Measurements from ENCODE around the gene POFUT1. TPM values are rescaled to one million over a fixed set of nuclear protein-coding genes. Genes with fewer than 3 reads are reported as not detected.
A peak's percentile ranks its signal among the peaks of the same experiment; 100 is the strongest.

The POFUT1 gene
- total RNA-seq, 3 donors from 2014 or later, result 85.6 to 113 (median 95.7) TPM

GRCh38 chr20:32208499-32209154, 947 bp downstream of the POFUT1 start:
- H3K4me3 Mint-ChIP-seq, result peak overlapping the region; percentile 90
- H3K4me1 Mint-ChIP-seq (ENCODE audit: low read depth), result peaks cover 61% of the 10 kb centered on the region
- H3K36me3 Mint-ChIP-seq (ENCODE audit: insufficient read depth), result peaks cover 58% of the 10 kb centered on the region
- no peak for DNase-seq
- ATAC-seq, result no peak
- no peaks in the 10 kb centered on the region for H3K27me3 Mint-ChIP-seq (ENCODE audit: low read depth)
- no peaks in the 10 kb centered on the region for H3K9me3 Mint-ChIP-seq

DNA sequence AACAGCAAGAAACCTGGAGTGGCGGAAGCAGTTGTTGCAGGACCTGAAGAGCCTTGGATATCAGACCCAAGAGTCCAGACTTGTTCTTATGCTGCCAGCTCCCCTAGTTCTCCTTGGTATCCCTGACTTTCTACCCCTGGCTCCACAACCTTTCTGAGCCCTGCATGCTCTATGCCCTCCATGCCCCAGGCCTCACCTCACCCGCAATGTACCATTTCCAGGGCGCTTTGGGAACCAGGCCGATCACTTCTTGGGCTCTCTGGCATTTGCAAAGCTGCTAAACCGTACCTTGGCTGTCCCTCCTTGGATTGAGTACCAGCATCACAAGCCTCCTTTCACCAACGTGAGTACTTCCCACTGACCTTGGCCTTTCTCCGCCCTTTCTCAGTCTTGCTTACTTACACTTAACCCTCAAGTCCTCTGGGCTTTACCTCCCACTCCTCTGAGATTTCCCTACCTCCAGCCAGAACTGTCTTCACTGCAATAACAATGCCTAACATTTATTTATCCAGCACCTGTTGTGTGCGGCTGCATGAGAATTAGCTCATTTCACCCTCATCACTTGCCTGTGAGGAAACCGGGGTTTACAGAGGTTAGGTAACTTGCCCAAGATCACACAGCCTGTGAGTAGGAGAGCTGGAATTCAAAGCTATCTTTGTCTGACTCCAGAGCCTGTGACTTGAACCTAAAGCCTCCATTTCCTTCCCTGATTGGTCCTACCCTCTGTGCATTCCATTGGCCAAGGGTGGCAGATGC, 2.3 kb downstream of the POFUT1 start:
- ATAC-seq (no peak), DNase-seq (no peak)
- Mint-ChIP-seq H3K9me3 (no peaks in the 10 kb centered on the region), H3K27me3 (ENCODE audit: low read depth) (no peaks in the 10 kb centered on the region), H3K36me3 (ENCODE audit: insufficient read depth) (peaks cover 50% of the 10 kb centered on the region), H3K4me1 (ENCODE audit: low read depth) (peaks cover 48% of the 10 kb centered on the region), H3K4me3 (peak overlapping the region; percentile 90)

- Mint-ChIP-seq H3K36me3 (ENCODE audit: insufficient read depth) (peaks cover 46% of the 10 kb centered on the region), H3K9me3 (no peaks in the 10 kb centered on the region), H3K4me1 (ENCODE audit: low read depth) (peaks cover 30% of the 10 kb centered on the region), H3K27me3 (ENCODE audit: low read depth) (no peaks in the 10 kb centered on the region), H3K4me3 (no peak overlapping the region)
- DNase-seq (no peak), ATAC-seq (no peak)
Measured at GRCh38 chr20:32213870-32214269, 6.2 kb downstream of the POFUT1 start.

DNA sequence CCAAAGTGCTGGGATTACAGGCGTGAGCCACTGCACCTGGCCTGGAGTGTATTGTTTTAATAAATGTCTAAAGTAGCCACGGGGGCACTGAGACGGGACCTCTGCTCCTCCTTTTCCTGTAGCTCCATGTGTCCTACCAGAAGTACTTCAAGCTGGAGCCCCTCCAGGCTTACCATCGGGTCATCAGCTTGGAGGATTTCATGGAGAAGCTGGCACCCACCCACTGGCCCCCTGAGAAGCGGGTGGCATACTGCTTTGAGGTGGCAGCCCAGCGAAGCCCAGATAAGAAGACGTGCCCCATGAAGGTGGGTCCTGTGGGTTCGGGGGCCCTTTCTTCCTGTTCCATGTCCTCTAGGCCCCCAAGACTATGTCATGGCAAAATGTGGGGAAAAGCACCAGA, 7.5 kb downstream of the POFUT1 start:
- Mint-ChIP-seq H3K36me3 (ENCODE audit: insufficient read depth) (peaks cover 47% of the 10 kb centered on the region), H3K27me3 (ENCODE audit: low read depth) (no peaks in the 10 kb centered on the region), H3K4me3 (no peak overlapping the region), H3K9me3 (no peaks in the 10 kb centered on the region), H3K4me1 (ENCODE audit: low read depth) (peaks cover 18% of the 10 kb centered on the region)
- ATAC-seq, result no peak
- no peak for DNase-seq

DNA sequence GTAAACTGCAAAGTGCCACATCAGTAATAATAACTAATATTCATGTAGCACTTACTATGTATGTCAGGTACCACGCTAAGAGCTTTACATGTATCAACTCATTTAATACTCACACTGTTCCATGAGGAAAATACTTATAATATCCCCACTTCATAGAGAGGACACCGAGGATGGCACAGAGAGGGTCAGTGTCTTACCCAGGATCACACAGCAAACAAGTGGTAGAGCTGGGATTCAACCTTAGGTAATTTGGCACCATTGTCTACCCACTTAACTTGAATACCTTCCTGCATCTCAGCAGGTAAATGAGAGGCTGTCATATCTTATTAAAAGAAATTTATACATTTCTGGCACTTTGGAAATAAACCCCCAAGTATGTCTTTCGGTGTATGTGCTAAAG, 8.0 kb downstream of the POFUT1 start:
- no peak overlapping the region for H3K4me3 Mint-ChIP-seq
- H3K4me1 Mint-ChIP-seq (ENCODE audit: low read depth), result peaks cover 12% of the 10 kb centered on the region
- no peaks in the 10 kb centered on the region for H3K9me3 Mint-ChIP-seq
- no peaks in the 10 kb centered on the region for H3K27me3 Mint-ChIP-seq (ENCODE audit: low read depth)
- peaks cover 46% of the 10 kb centered on the region for H3K36me3 Mint-ChIP-seq (ENCODE audit: insufficient read depth)
- DNase-seq (no peak), ATAC-seq (no peak)

DNA sequence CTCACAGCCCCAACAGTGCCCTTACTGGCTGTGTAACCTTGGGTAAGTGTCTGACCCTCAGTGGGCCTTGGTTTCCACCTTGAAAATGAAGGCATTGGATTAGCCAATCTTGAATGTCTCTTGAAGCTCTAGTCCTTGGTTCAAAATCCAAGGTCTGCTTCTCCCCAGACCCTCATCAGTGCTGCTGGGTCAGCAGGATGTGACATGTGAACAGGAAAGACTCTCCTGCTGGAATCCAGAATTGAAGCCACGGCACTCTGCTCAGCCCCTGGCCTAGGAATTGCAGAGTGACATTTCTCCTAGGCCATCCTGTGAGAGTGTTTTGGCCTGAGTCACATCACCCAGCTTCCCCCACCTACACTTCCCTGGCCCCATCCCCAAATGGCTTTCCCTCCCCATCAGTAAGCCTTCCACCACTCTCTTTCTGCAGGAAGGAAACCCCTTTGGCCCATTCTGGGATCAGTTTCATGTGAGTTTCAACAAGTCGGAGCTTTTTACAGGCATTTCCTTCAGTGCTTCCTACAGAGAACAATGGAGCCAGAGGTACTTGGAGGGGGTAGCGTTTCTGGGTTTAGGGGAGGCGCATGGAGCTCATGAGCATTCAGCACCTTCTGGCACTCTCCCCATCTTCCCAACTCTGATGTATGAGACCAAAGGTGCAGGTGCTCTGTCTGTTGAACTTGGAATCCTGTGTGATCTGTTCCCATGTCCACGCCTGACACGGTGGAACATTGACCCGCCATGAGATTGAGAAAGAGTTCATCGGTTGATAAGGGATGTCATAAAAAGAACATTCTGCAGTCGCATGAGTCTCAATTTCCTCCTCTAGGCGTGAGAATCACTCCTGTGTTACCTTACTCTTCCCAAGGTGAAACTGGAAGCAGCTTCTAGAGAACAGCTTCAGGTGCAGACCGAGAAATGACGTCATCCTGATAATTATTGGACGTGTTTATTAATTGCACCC, 8.8 kb downstream of the POFUT1 start:
- Mint-ChIP-seq H3K9me3 (no peaks in the 10 kb centered on the region), H3K4me3 (no peak overlapping the region), H3K27me3 (ENCODE audit: low read depth) (no peaks in the 10 kb centered on the region), H3K4me1 (ENCODE audit: low read depth) (peaks cover 8% of the 10 kb centered on the region), H3K36me3 (ENCODE audit: insufficient read depth) (peaks cover 46% of the 10 kb centered on the region)
- ATAC-seq (no peak), DNase-seq (no peak)

DNA sequence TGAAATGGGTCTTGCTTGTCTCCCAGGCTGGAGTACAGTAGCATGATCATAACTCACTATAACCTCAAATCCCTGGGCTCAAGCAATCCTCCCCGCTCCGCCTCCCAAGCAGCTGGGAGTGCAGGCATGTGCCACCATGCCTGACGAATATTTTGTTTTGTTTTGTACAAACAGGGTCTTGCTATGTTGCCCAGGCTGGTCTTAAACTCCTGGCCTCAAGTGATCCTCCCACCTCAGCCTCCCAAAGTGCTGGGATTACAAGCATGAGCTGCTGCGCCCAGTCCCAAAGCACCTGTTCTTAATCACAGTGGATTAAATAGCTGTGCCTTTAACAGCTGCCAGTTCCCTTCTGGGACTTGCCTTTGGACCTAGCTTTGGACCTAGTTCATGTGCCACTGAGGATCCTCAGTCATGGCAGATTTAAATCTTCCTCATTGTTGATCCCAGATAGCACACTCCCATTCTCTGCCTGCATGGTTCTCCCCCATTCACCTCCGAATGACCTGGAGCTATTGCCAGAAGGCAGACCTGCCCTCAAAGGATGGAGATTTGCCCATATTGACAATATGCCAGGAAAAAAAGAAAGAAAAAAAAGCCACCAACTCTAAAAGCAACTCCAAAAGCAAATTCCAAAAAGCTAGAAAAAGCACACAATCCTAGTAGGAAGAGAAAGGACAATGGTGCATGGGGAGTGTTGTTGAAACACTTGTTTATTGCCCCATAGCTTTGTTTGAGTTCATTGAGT, 10.6 kb downstream of the POFUT1 start:
- Mint-ChIP-seq H3K36me3 (ENCODE audit: insufficient read depth) (peaks cover 38% of the 10 kb centered on the region), H3K4me1 (ENCODE audit: low read depth) (no peaks in the 10 kb centered on the region), H3K4me3 (no peak overlapping the region)

DNA sequence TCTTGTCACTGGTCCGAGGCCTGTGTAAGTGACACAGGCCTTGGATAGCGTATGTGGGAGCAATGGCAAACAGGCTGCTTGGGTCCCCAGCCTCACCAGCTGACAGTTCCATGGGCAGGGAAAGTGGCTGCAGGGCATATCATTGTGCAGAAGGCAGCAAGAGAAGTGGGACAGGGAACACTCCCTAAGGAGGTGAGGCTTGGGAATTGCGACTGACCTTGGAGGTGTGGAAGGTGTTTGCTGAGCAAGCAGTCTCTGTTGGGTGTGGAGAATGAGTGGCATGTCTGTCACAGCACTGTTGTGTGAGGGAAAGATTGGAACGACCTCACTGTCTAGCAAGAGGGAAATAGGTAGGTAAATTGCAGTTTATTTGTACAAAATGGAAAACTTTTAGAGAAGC, 16.8 kb downstream of the POFUT1 start:
- Mint-ChIP-seq H3K4me1 (ENCODE audit: low read depth) (peaks cover 1% of the 10 kb centered on the region), H3K27me3 (ENCODE audit: low read depth) (no peaks in the 10 kb centered on the region), H3K36me3 (ENCODE audit: insufficient read depth) (peaks cover 47% of the 10 kb centered on the region), H3K9me3 (no peaks in the 10 kb centered on the region), H3K4me3 (no peak overlapping the region)
- no peak for DNase-seq
- no peak for ATAC-seq

More for the DNA sequence above, 10.6 kb downstream of the POFUT1 start:
- Mint-ChIP-seq H3K9me3 (no peaks in the 10 kb centered on the region), H3K27me3 (ENCODE audit: low read depth) (no peaks in the 10 kb centered on the region)
- no peak for ATAC-seq
- no peak for DNase-seq

GRCh38 chr20:32226391-32226790, 18.7 kb downstream of the POFUT1 start:
- Mint-ChIP-seq H3K4me3 (no peak overlapping the region), H3K27me3 (ENCODE audit: low read depth) (no peaks in the 10 kb centered on the region), H3K4me1 (ENCODE audit: low read depth) (peaks cover 10% of the 10 kb centered on the region), H3K9me3 (no peaks in the 10 kb centered on the region), H3K36me3 (ENCODE audit: insufficient read depth) (peaks cover 44% of the 10 kb centered on the region)
- DNase-seq, result no peak
- ATAC-seq, result no peak

- Mint-ChIP-seq H3K27me3 (ENCODE audit: low read depth) (no peaks in the 10 kb centered on the region), H3K9me3 (no peaks in the 10 kb centered on the region), H3K4me1 (ENCODE audit: low read depth) (peaks cover 19% of the 10 kb centered on the region), H3K36me3 (ENCODE audit: insufficient read depth) (peaks cover 46% of the 10 kb centered on the region), H3K4me3 (no peak overlapping the region)
- no peak for DNase-seq
- no peak for ATAC-seq
Measured at GRCh38 chr20:32227306-32227705, 19.6 kb downstream of the POFUT1 start.

GRCh38 chr20:32227744-32228688, 20.3 kb downstream of the POFUT1 start:
- no peak for ATAC-seq
- peaks cover 51% of the 10 kb centered on the region for H3K36me3 Mint-ChIP-seq (ENCODE audit: insufficient read depth)
- DNase-seq, result no peak
- no peak overlapping the region for H3K4me3 Mint-ChIP-seq
- H3K9me3 Mint-ChIP-seq, result no peaks in the 10 kb centered on the region
- H3K4me1 Mint-ChIP-seq (ENCODE audit: low read depth), result peaks cover 26% of the 10 kb centered on the region
- H3K27me3 Mint-ChIP-seq (ENCODE audit: low read depth), result no peaks in the 10 kb centered on the region

GRCh38 chr20:32229251-32229747, 21.6 kb downstream of the POFUT1 start:
- DNase-seq (no peak), ATAC-seq (no peak)
- Mint-ChIP-seq H3K36me3 (ENCODE audit: insufficient read depth) (peaks cover 56% of the 10 kb centered on the region), H3K4me3 (no peak overlapping the region), H3K27me3 (ENCODE audit: low read depth) (no peaks in the 10 kb centered on the region), H3K4me1 (ENCODE audit: low read depth) (peaks cover 35% of the 10 kb centered on the region), H3K9me3 (no peaks in the 10 kb centered on the region)

GRCh38 chr20:32230707-32231106, 23.0 kb downstream of the POFUT1 start:
- peaks cover 62% of the 10 kb centered on the region for H3K36me3 Mint-ChIP-seq (ENCODE audit: insufficient read depth)
- H3K9me3 Mint-ChIP-seq, result no peaks in the 10 kb centered on the region
- ATAC-seq (no peak), DNase-seq (no peak)
- no peak overlapping the region for H3K4me3 Mint-ChIP-seq
- H3K4me1 Mint-ChIP-seq (ENCODE audit: low read depth), result peaks cover 38% of the 10 kb centered on the region
- H3K27me3 Mint-ChIP-seq (ENCODE audit: low read depth), result no peaks in the 10 kb centered on the region

Measured in activated T-cell treated with anti-CD3 and anti-CD28 coated beads, Interleukin-2, amount 50 U/mL, for 4 hours (primary cell).